ENCODE measurements around the gene MSL2. TPM values are rescaled to one million over a fixed set of nuclear protein-coding genes. Genes with fewer than 3 reads are reported as not detected.

MSL2 gene
- total and polyA plus RNA-seq, 2 of the 8 experiments (the other 6 are each of a cell fraction or from before 2014, with no cell fraction given): 9.1 to 41.8 TPM

DNA sequence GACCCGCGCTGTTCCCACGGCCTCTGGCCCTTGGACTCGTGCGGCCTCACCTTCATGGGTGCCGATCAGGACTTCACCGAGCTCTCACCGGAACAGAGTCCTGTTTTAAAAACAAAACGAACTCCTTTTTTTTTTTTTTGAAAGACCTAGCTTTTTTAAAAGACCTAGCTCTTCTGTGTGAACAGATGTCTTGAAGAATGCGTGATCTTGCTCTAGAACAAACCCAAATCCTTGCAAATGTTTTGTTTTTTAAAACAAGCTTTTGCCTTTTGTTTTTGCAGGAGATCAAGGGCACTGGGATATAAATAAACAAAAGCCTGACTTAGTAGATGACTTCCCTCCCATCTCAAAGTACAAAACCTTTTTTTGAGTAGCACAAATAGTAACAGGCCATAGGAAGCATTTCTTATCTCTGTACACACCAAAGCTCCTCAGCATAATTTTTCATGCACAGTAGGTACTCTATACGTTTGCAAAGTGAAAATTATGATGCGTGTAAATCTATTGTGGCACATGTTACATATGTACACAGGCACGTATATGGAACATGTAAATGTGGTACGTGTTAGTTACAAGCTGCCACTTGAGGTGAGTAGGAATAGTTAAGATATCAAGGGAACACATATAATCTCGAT lies 1.1 kb upstream of the MSL2 start (continued):
- no peak for TF ChIP-seq HDAC6 (IDR thresholded peaks at IDR 0.05; ENCODE audit: low read depth, low read length)
